ENCODE data around the gene MAML2. TPM values are rescaled to one million over a fixed set of nuclear protein-coding genes. Genes with fewer than 3 reads are reported as not detected.

Gene MAML2
- total RNA-seq, 6 experiments from 2014 or later = 24.9 to 30.8 (median 28.3) TPM

- no peak overlapping the region for H3K27ac Mint-ChIP-seq
- no peaks in the 10 kb centered on the region for H3K36me3 Mint-ChIP-seq (ENCODE audit: low read depth)
- 0 out of 2 replicates have a peak, but pooled peaks cover 5% of the 10 kb centered on the region for H3K4me1 Mint-ChIP-seq (ENCODE audit: low read depth)
- TF ChIP-seq CTCF (IDR thresholded peaks at IDR 0.05) = peak; percentile 71
- DNase-seq = peak; percentile 10
- no peak overlapping the region for H3K4me3 Mint-ChIP-seq
- H3K27me3 Mint-ChIP-seq (ENCODE audit: insufficient read depth) = no peaks in the 10 kb centered on the region
- no peaks in the 10 kb centered on the region for H3K9me3 Mint-ChIP-seq
Observed at GRCh38 chr11:95968585-95968984, 374.4 kb downstream of the MAML2 start.

DNA sequence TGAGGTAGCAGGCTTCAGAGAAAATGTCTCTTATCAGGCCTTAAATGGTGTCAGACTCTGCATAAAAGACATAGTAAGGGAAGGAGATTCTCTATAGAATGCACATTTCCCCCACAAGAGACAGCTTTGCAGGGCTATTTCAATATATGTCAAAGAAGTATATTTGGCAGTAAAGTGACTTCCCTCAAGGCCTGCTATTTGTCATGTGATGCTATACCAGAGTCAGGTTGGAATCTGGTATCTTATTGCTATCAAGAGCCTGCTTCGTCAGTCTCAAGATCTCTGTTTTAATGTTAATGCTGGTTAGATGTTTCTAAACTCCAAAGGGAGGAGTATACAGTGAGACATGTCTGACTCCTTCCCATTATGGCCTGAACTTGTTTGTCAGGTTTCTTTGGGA, 378.7 kb downstream of the MAML2 start:
- no peaks in the 10 kb centered on the region for H3K9me3 Mint-ChIP-seq
- TF ChIP-seq CTCF (IDR thresholded peaks at IDR 0.05) = no peak
- no peak overlapping the region for H3K27ac Mint-ChIP-seq
- H3K4me1 Mint-ChIP-seq (ENCODE audit: low read depth) = no peaks in the 10 kb centered on the region
- H3K27me3 Mint-ChIP-seq (ENCODE audit: insufficient read depth) = no peaks in the 10 kb centered on the region; the same call in 1 of the 2 replicates
- no peaks in the 10 kb centered on the region for H3K36me3 Mint-ChIP-seq (ENCODE audit: low read depth)
- H3K4me3 Mint-ChIP-seq = no peak overlapping the region
- DNase-seq = no peak

- no peaks in the 10 kb centered on the region; the same call in 1 of the 2 replicates for H3K27me3 Mint-ChIP-seq (ENCODE audit: insufficient read depth)
- no peaks in the 10 kb centered on the region for H3K9me3 Mint-ChIP-seq
- TF ChIP-seq CTCF (IDR thresholded peaks at IDR 0.05) = no peak
- no peak overlapping the region for H3K4me3 Mint-ChIP-seq
- no peak overlapping the region for H3K27ac Mint-ChIP-seq
- no peaks in the 10 kb centered on the region for H3K4me1 Mint-ChIP-seq (ENCODE audit: low read depth)
- DNase-seq = no peak
- no peaks in the 10 kb centered on the region for H3K36me3 Mint-ChIP-seq (ENCODE audit: low read depth)
Observed at GRCh38 chr11:95961758-95962157, 381.2 kb downstream of the MAML2 start.

DNA sequence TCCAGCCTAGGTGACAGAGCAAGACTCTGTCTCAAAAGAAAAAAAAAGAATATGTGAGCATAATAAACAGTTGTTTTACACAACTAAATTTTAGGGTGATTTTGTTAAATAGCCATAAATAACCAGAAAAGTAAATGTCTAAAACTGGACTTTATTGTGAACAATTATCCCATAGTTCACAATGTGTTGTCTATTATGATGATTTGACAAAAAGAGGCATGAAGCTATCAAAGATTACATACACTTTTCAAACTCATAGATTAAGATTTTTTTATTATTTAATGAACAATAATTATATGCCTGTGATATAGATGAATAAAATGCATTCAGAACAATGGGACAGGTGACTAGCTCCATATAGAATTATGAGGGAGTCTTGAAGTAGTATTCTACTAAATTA, 392.1 kb downstream of the MAML2 start:
- no peak for TF ChIP-seq CTCF (IDR thresholded peaks at IDR 0.05)
- no peak overlapping the region for H3K27ac Mint-ChIP-seq
- no peaks in the 10 kb centered on the region; the same call in none of the 2 replicates for H3K27me3 Mint-ChIP-seq (ENCODE audit: insufficient read depth)
- peaks cover 11% of the 10 kb centered on the region for H3K36me3 Mint-ChIP-seq (ENCODE audit: low read depth)
- no peak for DNase-seq
- H3K4me3 Mint-ChIP-seq = no peak overlapping the region
- peaks cover 5% of the 10 kb centered on the region; the same call in 1 of the 2 replicates for H3K4me1 Mint-ChIP-seq (ENCODE audit: low read depth)
- peaks cover under 1% of the 10 kb centered on the region for H3K9me3 Mint-ChIP-seq

- Mint-ChIP-seq H3K9me3 (peaks cover 23% of the 10 kb centered on the region), H3K4me3 (no peak overlapping the region)
- no peak for TF ChIP-seq CTCF (IDR thresholded peaks at IDR 0.05)
Observed at GRCh38 chr11:95948637-95949036, 394.4 kb downstream of the MAML2 start.

DNA sequence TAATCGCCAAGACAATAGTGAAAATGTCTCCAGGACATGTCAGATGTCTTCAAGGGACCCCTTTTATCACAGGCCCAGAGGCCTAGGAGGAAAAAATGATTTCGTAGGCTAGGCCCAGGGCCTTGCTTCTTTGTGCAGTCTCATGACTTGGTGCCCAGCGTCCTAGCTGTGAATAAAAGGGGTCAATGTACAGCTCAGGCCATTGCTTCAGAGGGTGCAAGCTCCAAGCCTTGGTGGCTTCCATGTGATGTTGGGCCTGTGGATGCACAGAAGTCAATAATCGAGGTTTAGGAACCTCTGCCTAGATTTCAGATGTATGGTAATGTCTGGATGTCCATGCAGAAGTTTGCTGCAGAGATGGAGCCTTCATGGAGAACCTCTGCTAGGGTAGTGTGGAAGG, 398.4 kb downstream of the MAML2 start:
- Mint-ChIP-seq H3K36me3 (ENCODE audit: low read depth) (peaks cover 24% of the 10 kb centered on the region), H3K27me3 (ENCODE audit: insufficient read depth) (no peaks in the 10 kb centered on the region; the same call in none of the 2 replicates), H3K27ac (no peak overlapping the region), H3K9me3 (peaks cover 23% of the 10 kb centered on the region), H3K4me1 (ENCODE audit: low read depth) (peaks cover under 1% of the 10 kb centered on the region; the same call in 1 of the 2 replicates), H3K4me3 (no peak overlapping the region)
- no peak for DNase-seq
- no peak for TF ChIP-seq CTCF (IDR thresholded peaks at IDR 0.05)

More at GRCh38 chr11:95948637-95949036, 394.4 kb downstream of the MAML2 start:
- Mint-ChIP-seq H3K27ac (no peak overlapping the region), H3K27me3 (ENCODE audit: insufficient read depth) (no peaks in the 10 kb centered on the region; the same call in none of the 2 replicates), H3K36me3 (ENCODE audit: low read depth) (peaks cover 24% of the 10 kb centered on the region), H3K4me1 (ENCODE audit: low read depth) (peaks cover 5% of the 10 kb centered on the region; the same call in 1 of the 2 replicates)
- DNase-seq = no peak
